ENCODE measurements around the gene SLC4A2. TPM values are rescaled to one million over a fixed set of nuclear protein-coding genes. Genes with fewer than 3 reads are reported as not detected.
A peak's percentile ranks its signal among the peaks of the same experiment; 100 is the strongest.
"Not testable (repeated sequence)": the region's sequence is repeated elsewhere in the genome, so short reads cannot be mapped to it uniquely, and the experiment has no call there.

The SLC4A2 gene, protein sequence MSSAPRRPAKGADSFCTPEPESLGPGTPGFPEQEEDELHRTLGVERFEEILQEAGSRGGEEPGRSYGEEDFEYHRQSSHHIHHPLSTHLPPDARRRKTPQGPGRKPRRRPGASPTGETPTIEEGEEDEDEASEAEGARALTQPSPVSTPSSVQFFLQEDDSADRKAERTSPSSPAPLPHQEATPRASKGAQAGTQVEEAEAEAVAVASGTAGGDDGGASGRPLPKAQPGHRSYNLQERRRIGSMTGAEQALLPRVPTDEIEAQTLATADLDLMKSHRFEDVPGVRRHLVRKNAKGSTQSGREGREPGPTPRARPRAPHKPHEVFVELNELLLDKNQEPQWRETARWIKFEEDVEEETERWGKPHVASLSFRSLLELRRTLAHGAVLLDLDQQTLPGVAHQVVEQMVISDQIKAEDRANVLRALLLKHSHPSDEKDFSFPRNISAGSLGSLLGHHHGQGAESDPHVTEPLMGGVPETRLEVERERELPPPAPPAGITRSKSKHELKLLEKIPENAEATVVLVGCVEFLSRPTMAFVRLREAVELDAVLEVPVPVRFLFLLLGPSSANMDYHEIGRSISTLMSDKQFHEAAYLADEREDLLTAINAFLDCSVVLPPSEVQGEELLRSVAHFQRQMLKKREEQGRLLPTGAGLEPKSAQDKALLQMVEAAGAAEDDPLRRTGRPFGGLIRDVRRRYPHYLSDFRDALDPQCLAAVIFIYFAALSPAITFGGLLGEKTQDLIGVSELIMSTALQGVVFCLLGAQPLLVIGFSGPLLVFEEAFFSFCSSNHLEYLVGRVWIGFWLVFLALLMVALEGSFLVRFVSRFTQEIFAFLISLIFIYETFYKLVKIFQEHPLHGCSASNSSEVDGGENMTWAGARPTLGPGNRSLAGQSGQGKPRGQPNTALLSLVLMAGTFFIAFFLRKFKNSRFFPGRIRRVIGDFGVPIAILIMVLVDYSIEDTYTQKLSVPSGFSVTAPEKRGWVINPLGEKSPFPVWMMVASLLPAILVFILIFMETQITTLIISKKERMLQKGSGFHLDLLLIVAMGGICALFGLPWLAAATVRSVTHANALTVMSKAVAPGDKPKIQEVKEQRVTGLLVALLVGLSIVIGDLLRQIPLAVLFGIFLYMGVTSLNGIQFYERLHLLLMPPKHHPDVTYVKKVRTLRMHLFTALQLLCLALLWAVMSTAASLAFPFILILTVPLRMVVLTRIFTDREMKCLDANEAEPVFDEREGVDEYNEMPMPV
- total RNA-seq: 340 to 379 TPM (median 371 TPM) in 3 replicates
- long read RNA-seq, full-length matches to known transcripts: 364 of 617 reads
- long read RNA-seq, partial matches to known transcripts: 140 of 617 reads
- long read RNA-seq, other reads (novel, unspliced or antisense): 113 of 617 reads

DNA sequence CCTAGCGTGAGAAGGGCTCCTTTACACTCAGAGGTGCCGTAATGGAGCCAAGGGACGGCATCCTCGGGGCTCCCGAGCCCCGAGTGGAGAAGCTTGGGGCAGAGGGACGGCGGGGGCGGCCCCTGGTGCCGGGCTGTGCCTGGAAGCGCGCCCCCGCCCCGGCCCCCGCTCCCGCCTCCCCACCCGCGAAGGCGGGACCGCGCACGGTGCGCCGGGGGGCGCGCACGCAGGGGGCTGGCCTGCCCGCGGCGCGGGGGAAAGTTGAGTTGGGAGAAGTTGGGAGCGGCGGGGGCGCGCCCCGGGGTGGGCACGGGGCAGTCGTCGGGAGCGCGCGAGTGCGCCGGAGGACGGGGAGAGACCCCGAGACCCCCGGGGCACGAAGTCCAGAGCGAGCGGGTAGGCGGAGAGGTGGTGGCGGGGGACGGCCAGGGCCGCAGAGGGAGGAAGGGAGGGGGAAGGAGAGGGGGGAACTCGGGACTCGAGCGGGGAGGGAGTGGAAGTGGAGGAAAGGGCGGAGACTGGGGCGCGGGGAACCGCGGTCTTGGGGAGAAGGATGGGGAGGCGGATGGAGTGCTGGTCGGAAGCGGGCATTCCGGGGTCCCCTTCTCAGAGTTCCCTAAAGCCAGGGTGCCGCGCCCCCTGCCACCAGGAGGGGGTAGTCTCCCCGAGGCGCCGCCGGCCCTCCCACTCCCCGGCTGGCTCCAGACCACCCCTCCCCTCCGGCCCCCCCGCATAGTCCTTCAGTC is at the start of gene SLC4A2:
SLC4A2 (plus strand) TSS at position 223 of the 746 bp plus-strand sequence. CDS start 2,399 bp downstream, outside the sequence.
- peaks cover 50% of the 10 kb centered on the region for H3K4me1 Mint-ChIP-seq (ENCODE audit: low read depth)
- H3K27ac Mint-ChIP-seq (ENCODE audit: unreplicated experiment): peak within 1 kb of the TSS; percentile 97
- H3K4me3 Mint-ChIP-seq (ENCODE audit: unreplicated experiment): peak within 1 kb of the TSS; percentile 96
- H3K9me3 Mint-ChIP-seq (ENCODE audit: low read depth): no peaks in the 10 kb centered on the region
- DNase-seq (ENCODE audit: low spot score): no peak
- H3K36me3 Mint-ChIP-seq (ENCODE audit: low read depth): peaks cover 2% of the 10 kb centered on the region
- no peaks in the 10 kb centered on the region for H3K27me3 Mint-ChIP-seq (ENCODE audit: low read depth)
- TF ChIP-seq, protein P1, sequence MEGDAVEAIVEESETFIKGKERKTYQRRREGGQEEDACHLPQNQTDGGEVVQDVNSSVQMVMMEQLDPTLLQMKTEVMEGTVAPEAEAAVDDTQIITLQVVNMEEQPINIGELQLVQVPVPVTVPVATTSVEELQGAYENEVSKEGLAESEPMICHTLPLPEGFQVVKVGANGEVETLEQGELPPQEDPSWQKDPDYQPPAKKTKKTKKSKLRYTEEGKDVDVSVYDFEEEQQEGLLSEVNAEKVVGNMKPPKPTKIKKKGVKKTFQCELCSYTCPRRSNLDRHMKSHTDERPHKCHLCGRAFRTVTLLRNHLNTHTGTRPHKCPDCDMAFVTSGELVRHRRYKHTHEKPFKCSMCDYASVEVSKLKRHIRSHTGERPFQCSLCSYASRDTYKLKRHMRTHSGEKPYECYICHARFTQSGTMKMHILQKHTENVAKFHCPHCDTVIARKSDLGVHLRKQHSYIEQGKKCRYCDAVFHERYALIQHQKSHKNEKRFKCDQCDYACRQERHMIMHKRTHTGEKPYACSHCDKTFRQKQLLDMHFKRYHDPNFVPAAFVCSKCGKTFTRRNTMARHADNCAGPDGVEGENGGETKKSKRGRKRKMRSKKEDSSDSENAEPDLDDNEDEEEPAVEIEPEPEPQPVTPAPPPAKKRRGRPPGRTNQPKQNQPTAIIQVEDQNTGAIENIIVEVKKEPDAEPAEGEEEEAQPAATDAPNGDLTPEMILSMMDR (IDR thresholded peaks at IDR 0.05): peak; percentile 84

DNA sequence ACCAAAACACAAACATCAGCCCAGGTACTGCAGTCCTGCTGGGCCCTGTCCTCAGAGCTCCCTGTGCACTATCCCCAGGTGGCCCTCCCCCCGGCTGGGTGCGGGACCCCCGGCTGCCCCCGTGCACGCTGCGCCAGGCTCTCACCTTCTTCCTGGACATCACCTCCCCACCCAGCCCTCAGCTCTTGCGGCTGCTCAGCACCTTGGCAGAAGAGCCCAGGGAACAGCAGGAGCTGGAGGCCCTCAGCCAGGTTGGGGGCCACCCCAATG is 49.4 kb upstream of the SLC4A2 start:
- TF ChIP-seq, protein P1 (IDR thresholded peaks at IDR 0.05): no peak
- Mint-ChIP-seq H3K27me3 (ENCODE audit: low read depth) (peaks cover 18% of the 10 kb centered on the region), H3K4me3 (ENCODE audit: unreplicated experiment) (no peak overlapping the region), H3K36me3 (ENCODE audit: low read depth) (no peaks in the 10 kb centered on the region), H3K27ac (ENCODE audit: unreplicated experiment) (no peak overlapping the region), H3K4me1 (ENCODE audit: low read depth) (peaks cover 21% of the 10 kb centered on the region), H3K9me3 (ENCODE audit: low read depth) (no peaks in the 10 kb centered on the region)
- DNase-seq (ENCODE audit: low spot score): no peak

DNA sequence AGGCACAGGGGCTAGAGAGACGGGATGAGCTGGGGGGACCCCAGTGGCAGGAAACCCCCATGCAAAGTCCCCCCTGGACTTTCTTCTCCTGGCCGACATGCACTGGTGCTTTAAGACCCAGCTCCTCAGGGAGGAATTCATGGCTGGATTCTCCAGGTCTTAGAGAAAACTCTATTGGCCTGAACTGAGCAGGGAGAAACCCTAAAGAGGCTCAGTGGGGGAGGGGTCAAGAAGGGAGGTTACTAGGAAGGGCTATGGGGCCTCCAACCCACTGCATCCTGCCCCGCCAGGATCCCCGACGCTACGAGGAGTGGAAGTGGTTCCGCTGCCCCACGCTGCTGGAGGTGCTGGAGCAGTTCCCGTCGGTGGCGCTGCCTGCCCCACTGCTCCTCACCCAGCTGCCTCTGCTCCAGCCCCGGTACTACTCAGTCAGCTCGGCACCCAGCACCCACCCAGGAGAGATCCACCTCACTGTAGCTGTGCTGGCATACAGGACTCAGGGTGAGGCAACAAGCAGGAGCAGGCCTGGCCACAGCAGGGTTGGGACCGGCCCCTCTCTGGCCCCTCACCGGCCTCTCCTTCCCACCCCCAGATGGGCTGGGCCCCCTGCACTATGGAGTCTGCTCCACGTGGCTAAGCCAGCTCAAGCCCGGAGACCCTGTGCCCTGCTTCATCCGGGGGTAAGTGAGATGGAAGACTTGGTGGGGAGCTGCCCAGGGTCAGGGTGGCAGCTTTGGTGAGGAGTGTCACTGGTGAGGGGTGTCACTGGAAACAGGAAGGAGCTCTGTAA is 48.9 kb upstream of the SLC4A2 start:
- peak overlapping the region; percentile 33 for H3K4me3 Mint-ChIP-seq (ENCODE audit: unreplicated experiment)
- H3K4me1 Mint-ChIP-seq (ENCODE audit: low read depth): peaks cover 21% of the 10 kb centered on the region
- no peaks in the 10 kb centered on the region for H3K36me3 Mint-ChIP-seq (ENCODE audit: low read depth)
- no peaks in the 10 kb centered on the region for H3K9me3 Mint-ChIP-seq (ENCODE audit: low read depth)
- peaks cover 18% of the 10 kb centered on the region for H3K27me3 Mint-ChIP-seq (ENCODE audit: low read depth)
- DNase-seq (ENCODE audit: low spot score): no peak
- H3K27ac Mint-ChIP-seq (ENCODE audit: unreplicated experiment): no peak overlapping the region
- TF ChIP-seq, protein P1 (IDR thresholded peaks at IDR 0.05): no peak

DNA sequence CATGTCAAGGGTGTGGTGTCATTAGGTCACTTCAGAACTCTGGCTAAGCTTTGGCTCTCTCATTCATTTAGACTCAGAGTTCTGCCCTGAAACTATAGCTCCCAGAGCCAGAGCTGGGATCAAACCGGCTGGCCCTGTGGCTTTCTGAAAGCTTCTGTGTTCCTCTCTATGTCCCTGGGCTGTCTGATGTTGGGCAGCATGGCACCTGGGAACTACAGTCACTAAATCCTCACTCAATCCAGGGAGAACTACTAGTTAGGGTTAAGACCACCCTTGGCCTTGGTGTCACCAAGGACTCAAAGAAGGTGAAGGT is 48.3 kb upstream of the SLC4A2 start:
- Mint-ChIP-seq H3K4me1 (ENCODE audit: low read depth) (peaks cover 21% of the 10 kb centered on the region), H3K36me3 (ENCODE audit: low read depth) (no peaks in the 10 kb centered on the region), H3K9me3 (ENCODE audit: low read depth) (no peaks in the 10 kb centered on the region), H3K4me3 (ENCODE audit: unreplicated experiment) (no peak overlapping the region), H3K27me3 (ENCODE audit: low read depth) (peaks cover 18% of the 10 kb centered on the region), H3K27ac (ENCODE audit: unreplicated experiment) (no peak overlapping the region)
- no peak for DNase-seq (ENCODE audit: low spot score)
- TF ChIP-seq, protein P1 (IDR thresholded peaks at IDR 0.05): no peak

DNA sequence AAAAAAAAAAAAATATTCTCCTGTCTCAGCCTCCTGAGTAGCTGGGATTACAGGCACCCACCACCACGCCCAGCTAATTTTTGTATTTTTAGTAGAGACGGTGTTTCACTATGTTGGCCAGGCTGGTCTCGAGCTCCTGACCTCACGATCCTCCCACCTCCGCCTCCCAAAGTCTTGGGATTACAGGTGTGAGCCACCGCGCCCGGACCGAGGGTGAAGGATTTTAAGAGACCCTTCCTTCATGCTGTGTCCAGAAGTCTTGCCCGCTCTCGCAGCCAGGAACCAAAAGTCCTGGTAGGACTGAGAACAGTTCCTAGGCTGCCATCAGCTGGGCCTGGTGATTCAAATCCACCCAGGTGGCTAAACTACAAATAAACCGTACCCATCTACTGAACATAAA is 47.8 kb upstream of the SLC4A2 start:
- Mint-ChIP-seq H3K4me1 (ENCODE audit: low read depth) (peaks cover 21% of the 10 kb centered on the region), H3K27me3 (ENCODE audit: low read depth) (peaks cover 18% of the 10 kb centered on the region)
- not testable (repeated sequence) for H3K9me3 Mint-ChIP-seq (ENCODE audit: low read depth); H3K4me3 Mint-ChIP-seq (ENCODE audit: unreplicated experiment); H3K36me3 Mint-ChIP-seq (ENCODE audit: low read depth); H3K27ac Mint-ChIP-seq (ENCODE audit: unreplicated experiment); DNase-seq (ENCODE audit: low spot score)

All from chondrocyte (in vitro differentiated cells).